ENCODE data around the gene CNTN4. TPM values are rescaled to one million over a fixed set of nuclear protein-coding genes. Genes with fewer than 3 reads are reported as not detected.

CNTN4 gene
- total and polyA plus RNA-seq, 2 of the 8 experiments (the other 6 are each of a cell fraction or from before 2014, with no cell fraction given): 0.41 to 2.2 TPM

DNA sequence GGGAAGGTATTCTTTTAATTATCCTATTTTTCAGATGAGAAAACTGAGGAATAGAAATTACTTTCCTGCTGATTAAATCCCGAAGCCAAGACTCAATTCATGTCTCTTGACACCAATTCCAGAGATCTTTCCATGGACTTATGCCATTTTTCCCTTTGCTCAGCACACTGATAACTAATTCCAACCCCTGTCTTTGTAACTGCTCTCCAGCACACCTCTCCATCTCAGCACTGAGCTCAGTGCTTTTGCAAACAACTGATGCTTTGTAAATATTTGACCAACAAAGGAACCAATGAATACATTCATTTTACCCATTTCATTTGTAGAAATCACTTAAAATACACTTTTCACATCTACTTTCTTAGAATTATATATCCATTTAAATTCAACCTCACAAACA lies 762.5 kb downstream of the CNTN4 start:
- Histone ChIP-seq H2AK5ac (ENCODE audit: low read depth, low read length) (no peak overlapping the region), H3K56ac (replicated peaks; ENCODE audit: insufficient read length, low read depth, low read length) (no peak overlapping the region), H2BK12ac (ENCODE audit: low read depth, low read length) (no peak overlapping the region), H4K91ac (replicated peaks; ENCODE audit: insufficient read length, low read length) (no peak overlapping the region), H3K23me2 (ENCODE audit: low read depth, low read length) (no peaks in the 10 kb centered on the region), H4K20me1 (replicated peaks in 1 of 2; ENCODE audit: control insufficient read depth in 1 of 2, insufficient read depth in 2 of 2, low read length in 2 of 2) (no peaks in the 10 kb centered on the region), H3K4ac (replicated peaks; ENCODE audit: insufficient read length, low read depth, low read length) (no peak overlapping the region), H4K5ac (ENCODE audit: insufficient read length, low read depth, low read length) (no peak overlapping the region), H3K18ac (ENCODE audit: extremely low read depth, low read length) (no peak overlapping the region), H3K4me3 (ENCODE audit: extremely low read depth in 1 of 4, insufficient read depth in 2 of 4, low read depth in 3 of 4, low read length in 4 of 4) (no peak overlapping the region), H3K27me3 (replicated peaks in 1 of 4; ENCODE audit: control insufficient read depth in 3 of 4, extremely low read depth in 1 of 4, insufficient read depth in 3 of 4, low read length in 3 of 4) (no peaks in the 10 kb centered on the region), H3K14ac (ENCODE audit: insufficient read length) (no peak overlapping the region), H3K4me2 (ENCODE audit: insufficient read depth in 1 of 2, low read depth in 2 of 2, low read length in 2 of 2) (no peak overlapping the region), H3K27ac (ENCODE audit: low read depth, low read length) (no peak overlapping the region), H2BK15ac (ENCODE audit: low read length) (no peak overlapping the region), H3K9me3 (ENCODE audit: insufficient read depth in 2 of 2, low read depth in 1 of 2, low read length in 1 of 2) (no peaks in the 10 kb centered on the region), H2BK5ac (ENCODE audit: low read depth, low read length) (no peak overlapping the region), H2AFZ (ENCODE audit: low read length) (no peak overlapping the region), H2BK20ac (ENCODE audit: low read length) (no peak overlapping the region), H3K9ac (replicated peaks in 1 of 4; ENCODE audit: extremely low read depth in 1 of 4, low read depth in 3 of 4, low read length in 3 of 4) (no peak overlapping the region), H3K4me1 (replicated peaks in 1 of 4; ENCODE audit: control insufficient read depth in 3 of 4, insufficient read depth in 4 of 4, low read length in 3 of 4) (no peaks in the 10 kb centered on the region), H3K23ac (ENCODE audit: insufficient read length) (no peak overlapping the region), H3K79me1 (ENCODE audit: low read depth, low read length) (no peaks in the 10 kb centered on the region), H2BK120ac (replicated peaks; ENCODE audit: low read depth, low read length) (no peak overlapping the region), H4K8ac (ENCODE audit: extremely low read depth, insufficient read depth, low read length) (no peak overlapping the region), H3K79me2 (ENCODE audit: control insufficient read depth in 1 of 2, insufficient read depth in 2 of 2, low read length in 2 of 2) (no peaks in the 10 kb centered on the region), H3K36me3 (ENCODE audit: control insufficient read depth in 2 of 4, insufficient read depth in 4 of 4, low read length in 3 of 4) (no peaks in the 10 kb centered on the region)
- FAIRE-seq (no peak), DNase-seq (ENCODE audit: low read depth in 1 of 2, low spot score in 2 of 2) (no peak)
- WGBS, 2 experiments (ENCODE audit: extremely low coverage in 1 of 2, insufficient coverage in 1 of 2, insufficient read length in 1 of 2, insufficient replicate concordance in 2 of 2, low coverage in 1 of 2, low lambda C conversion rate in 2 of 2, missing lambda C conversion rate in 1 of 2): 90% methylated on average over 1 of the region's 1 CpG; no CpG with 5 or more reads in 1 of the 2 experiments
- TF ChIP-seq HDAC2 (IDR thresholded peaks at IDR 0.05; ENCODE audit: borderline replicate concordance in 1 of 2, low read depth in 2 of 2, low read length in 2 of 2) (no peak), KDM5A (IDR thresholded peaks at IDR 0.05; ENCODE audit: low read length) (no peak)
- ChIA-PET POLR2A (ENCODE audit: partially characterized antibody) (no interaction called here), CTCF (ENCODE audit: partially characterized antibody) (no interaction called here)
